ENCODE measurements around the gene KLHL42. TPM values are rescaled to one million over a fixed set of nuclear protein-coding genes. Genes with fewer than 3 reads are reported as not detected.

The KLHL42 gene
- total and polyA plus RNA-seq, 9 of the 15 experiments (the other 6 are each of a cell fraction or from before 2014, with no cell fraction given), result 1.5 to 11.8 (median 9.6) TPM

GRCh38 chr12:27733052-27733656 is 46.9 kb upstream of the KLHL42 start (continued):
- TF ChIP-seq MGA (IDR thresholded peaks at IDR 0.05) (no peak), NEUROD1 (IDR thresholded peaks at IDR 0.05; ENCODE audit: borderline replicate concordance, low read depth, low read length, partially characterized antibody) (no peak), STAG1 (CRISPR knock-in tag; IDR thresholded peaks at IDR 0.05; ENCODE audit: borderline replicate concordance) (peak; percentile 55; the same call in 1 of the 2 replicates), ZKSCAN3 (CRISPR knock-in tag; IDR thresholded peaks at IDR 0.05) (no peak), DEAF1 (CRISPR knock-in tag; IDR thresholded peaks at IDR 0.05) (peak; percentile 83), CTCF (IDR thresholded peaks at IDR 0.05 in 2 of 3, conservative IDR thresholded peaks at IDR 0.05 in 1 of 3; ENCODE audit: insufficient read depth in 2 of 3, low read depth in 1 of 3, low read length in 3 of 3) (peak; percentile 75 to 89 (median 80)), U2AF2 (optimal IDR thresholded peaks at IDR 0.05; ENCODE audit: low read depth, low read length) (no peak), KLF13 (tag; IDR thresholded peaks at IDR 0.05; ENCODE audit: borderline replicate concordance, low read depth) (no peak), TOE1 (IDR thresholded peaks at IDR 0.05; ENCODE audit: borderline replicate concordance) (no peak), TOE1 (CRISPR knock-in tag; IDR thresholded peaks at IDR 0.05; ENCODE audit: borderline replicate concordance, low read depth) (no peak), BACH1 (tag; IDR thresholded peaks at IDR 0.05) (no peak), RAD21 (CRISPR knock-in tag; conservative IDR thresholded peaks at IDR 0.05 in 1 of 2, IDR thresholded peaks at IDR 0.05 in 1 of 2) (peak; percentile 91 to 93)

All from K562 (cell line).